Motor neuron (in vitro differentiated cells): ENCODE results near the gene PRR12. TPM values are rescaled to one million over a fixed set of nuclear protein-coding genes. Genes with fewer than 3 reads are reported as not detected.

ENCODE experiments used
- ATAC-seq, 8 experiments: fragments of 200-7000 bp; cut with Tn5 transposase; replicated peaks in 6 of 8; 2 replicates each; pipeline ENCODE4 v1.8.0; 2021; ENCODE audit warnings: mild to moderate bottlenecking in 8 of 8, moderate library complexity in 8 of 8
- H3K27ac ChIP-seq, 2 donors: fragments of 250-450 bp; sonication (Bioruptor Pico); 2 replicates each; pipeline ENCODE4 v1.9.0; 2021; ENCODE audit warnings: antibody characterized with exemption in 2 of 2, mild to moderate bottlenecking in 2 of 2, moderate library complexity in 1 of 2
- H3K4me1 ChIP-seq, 2 donors: fragments of 250-450 bp; sonication (Bioruptor Pico); replicated peaks in 1 of 2; 2 replicates each; pipeline ENCODE4 v1.6.1; 2021; ENCODE audit warnings: antibody characterized with exemption in 2 of 2, mild to moderate bottlenecking in 2 of 2, moderate library complexity in 1 of 2
- H3K4me3 ChIP-seq, 5 donors: fragments of 250-450 bp; sonication (Bioruptor Pico); 2 replicates each; pipeline ENCODE4 v1.9.0; 2021; ENCODE audit warnings: antibody characterized with exemption in 5 of 5, mild to moderate bottlenecking in 5 of 5, moderate library complexity in 4 of 5
- WGBS, 10 experiments: fragments of 450-650 bp; shearing (Covaris generic); methylation state at CpG; one replicate each; pipeline ENCODE4 v1.0.0; 2022; 5-methylcytosine and 5-hydroxymethylcytosine counted together
- in situ Hi-C, 9 experiments: fragments of 400-800 bp; cut with MboI; loops; one replicate each; pipeline ENCODE4 v1.15.0; 2021; ENCODE audit warnings: low sequenced_read_pairs in 9 of 9, low pct_unique_long_range_greater_than_20kb in 2 of 9; ENCODE audit not compliant: unreplicated experiment in 9 of 9
- total RNA-seq, 8 experiments: library from RNA; unstranded; fragments of 300-600 nt; gene quantifications; 2 replicates each; pipeline versions ENCODE4 v1.2.3 to v1.2.4, GENCODE V29; 2022

The PRR12 gene
- total RNA-seq, 8 experiments from 2014 or later, result 3.3 to 18.8 (median 7.5) TPM

DNA sequence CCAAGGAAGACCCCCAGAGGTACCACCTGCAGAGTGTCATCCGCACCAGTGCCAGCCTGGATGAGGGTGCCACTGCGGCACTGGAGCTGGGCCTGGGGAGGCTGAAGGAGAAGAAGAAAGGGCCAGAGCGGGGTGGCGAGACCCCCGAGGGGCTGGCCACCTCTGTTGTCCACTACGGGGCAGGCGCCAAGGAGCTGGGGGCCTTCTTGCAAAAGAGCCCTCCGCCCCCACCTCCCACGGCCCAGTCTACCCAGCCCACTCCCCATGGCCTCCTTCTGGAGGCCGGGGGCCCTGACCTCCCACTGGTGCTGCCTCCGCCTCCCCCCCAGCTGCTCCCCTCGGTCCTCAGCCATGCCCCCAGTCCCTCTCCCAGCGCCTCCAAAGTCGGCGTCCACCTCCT lies 5.4 kb downstream of the PRR12 start:
- 100% methylated on average over 1 of the region's 15 CpGs; no CpG with 5 or more reads in 9 of the 10 experiments for WGBS, 10 experiments
- H3K27ac ChIP-seq, result no peak overlapping the region
- no peak overlapping the region for H3K4me3 ChIP-seq
- peaks cover 5 to 6% of the 10 kb centered on the region in 2 donors for H3K4me1 ChIP-seq
- no peak for ATAC-seq
- in situ Hi-C loops, result no loop called here

DNA sequence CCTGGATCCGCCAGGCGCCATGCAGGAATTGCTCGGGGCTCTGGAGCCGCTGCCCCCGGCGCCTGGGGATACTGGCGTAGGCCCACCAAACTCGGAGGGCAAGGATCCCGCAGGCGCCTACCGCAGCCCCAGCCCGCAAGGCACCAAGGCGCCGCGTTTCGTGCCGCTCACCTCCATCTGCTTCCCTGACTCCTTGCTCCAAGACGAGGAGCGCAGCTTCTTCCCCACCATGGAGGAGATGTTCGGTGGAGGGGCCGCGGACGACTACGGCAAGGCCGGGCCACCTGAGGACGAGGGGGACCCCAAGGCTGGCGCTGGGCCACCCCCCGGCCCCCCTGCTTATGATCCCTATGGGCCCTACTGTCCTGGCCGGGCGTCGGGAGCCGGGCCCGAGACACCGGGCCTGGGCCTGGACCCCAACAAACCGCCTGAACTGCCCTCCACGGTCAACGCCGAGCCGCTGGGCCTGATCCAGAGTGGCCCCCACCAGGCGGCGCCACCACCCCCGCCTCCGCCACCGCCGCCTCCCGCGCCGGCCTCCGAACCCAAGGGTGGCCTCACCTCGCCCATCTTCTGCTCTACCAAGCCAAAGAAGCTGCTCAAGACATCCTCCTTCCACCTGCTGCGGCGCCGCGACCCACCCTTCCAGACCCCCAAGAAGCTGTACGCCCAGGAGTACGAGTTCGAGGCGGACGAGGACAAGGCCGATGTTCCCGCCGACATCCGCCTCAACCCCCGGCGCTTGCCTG lies 6.1 kb downstream of the PRR12 start:
- no peak for ATAC-seq
- Histone ChIP-seq H3K4me3 (no peak overlapping the region), H3K4me1 (peaks cover 5 to 6% of the 10 kb centered on the region in 2 donors), H3K27ac (no peak overlapping the region)
- 100% methylated on average over 3 to 6 of the region's 65 CpGs; no CpG with 5 or more reads in 8 of the 10 experiments for WGBS, 10 experiments
- in situ Hi-C loops, result no loop called here

DNA sequence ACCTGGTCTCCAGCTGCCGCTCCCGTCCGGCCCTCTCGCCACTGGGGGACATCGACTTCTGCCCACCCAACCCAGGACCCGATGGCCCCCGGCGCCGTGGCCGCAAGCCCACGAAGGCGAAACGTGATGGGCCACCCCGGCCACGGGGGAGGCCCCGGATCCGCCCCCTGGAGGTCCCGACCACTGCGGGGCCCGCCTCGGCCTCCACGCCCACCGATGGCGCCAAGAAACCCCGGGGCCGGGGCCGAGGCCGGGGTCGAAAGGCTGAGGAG lies 6.7 kb downstream of the PRR12 start:
- WGBS, 10 experiments, result 100% methylated on average over 1 to 2 of the region's 29 CpGs; no CpG with 5 or more reads in 8 of the 10 experiments
- H3K4me1 ChIP-seq, result peaks cover 5 to 6% of the 10 kb centered on the region in 2 donors
- H3K4me3 ChIP-seq, result no peak overlapping the region
- in situ Hi-C loops, result no loop called here
- no peak overlapping the region for H3K27ac ChIP-seq
- ATAC-seq, result no peak

DNA sequence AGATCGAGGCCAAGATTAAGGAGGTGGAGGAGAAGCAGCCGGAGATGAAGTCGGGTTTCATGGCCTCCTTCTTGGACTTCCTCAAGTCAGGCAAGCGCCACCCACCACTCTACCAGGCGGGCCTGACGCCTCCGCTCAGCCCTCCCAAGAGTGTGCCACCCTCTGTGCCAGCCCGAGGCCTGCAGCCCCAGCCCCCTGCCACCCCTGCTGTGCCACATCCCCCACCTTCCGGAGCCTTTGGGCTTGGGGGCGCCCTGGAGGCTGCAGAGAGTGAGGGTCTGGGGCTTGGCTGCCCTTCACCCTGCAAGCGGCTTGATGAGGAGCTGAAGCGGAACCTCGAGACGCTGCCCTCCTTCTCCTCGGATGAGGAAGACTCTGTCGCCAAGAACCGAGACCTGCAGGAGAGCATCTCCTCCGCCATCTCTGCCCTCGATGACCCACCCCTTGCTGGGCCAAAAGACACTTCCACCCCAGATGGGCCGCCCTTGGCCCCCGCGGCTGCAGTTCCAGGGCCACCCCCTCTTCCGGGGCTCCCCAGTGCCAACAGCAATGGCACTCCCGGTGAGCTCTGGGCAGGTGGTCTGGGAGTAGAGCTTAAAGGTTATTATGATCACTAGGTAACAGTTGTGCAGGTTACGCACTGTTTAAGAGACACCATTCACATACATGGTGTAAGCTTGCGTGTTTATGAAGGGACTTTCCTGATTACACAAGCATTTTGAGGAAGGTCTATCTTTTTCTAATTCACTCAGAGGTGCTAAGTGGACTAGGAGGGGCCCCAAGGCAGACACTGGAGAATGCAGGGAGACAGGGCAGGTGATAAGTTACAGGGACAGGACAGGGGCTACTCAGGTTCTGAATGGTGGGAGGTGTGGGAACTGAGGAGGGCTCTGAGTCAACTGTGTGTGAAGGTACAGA lies 8.7 kb downstream of the PRR12 start:
- 83 to 100% (median 95%) methylated on average over 1 to 4 of the region's 26 CpGs; no CpG with 5 or more reads in 7 of the 10 experiments for WGBS, 10 experiments
- ATAC-seq, result no peak

DNA sequence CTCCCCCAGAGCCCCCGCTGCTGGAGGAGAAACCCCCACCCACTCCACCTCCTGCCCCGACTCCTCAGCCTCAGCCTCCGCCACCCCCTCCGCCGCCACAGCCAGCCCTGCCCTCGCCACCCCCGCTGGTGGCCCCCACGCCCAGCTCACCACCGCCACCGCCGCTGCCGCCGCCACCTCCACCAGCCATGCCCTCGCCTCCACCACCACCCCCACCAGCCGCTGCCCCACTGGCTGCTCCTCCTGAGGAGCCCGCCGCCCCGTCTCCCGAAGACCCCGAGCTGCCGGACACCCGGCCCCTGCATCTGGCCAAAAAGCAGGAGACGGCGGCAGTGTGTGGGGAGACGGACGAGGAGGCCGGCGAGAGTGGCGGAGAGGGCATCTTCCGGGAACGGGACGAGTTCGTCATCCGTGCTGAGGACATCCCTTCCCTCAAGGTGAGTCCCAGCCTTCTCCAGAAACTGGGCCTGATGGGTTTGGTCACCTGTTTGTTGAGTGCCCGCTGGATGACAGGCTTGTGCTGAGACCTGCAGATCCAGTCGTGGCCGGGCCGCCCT lies 10.6 kb downstream of the PRR12 start:
- H3K4me1 ChIP-seq, result no peaks in the 10 kb centered on the region
- ATAC-seq, result peak in 1 of 8 experiments; percentile 19
- in situ Hi-C loops, result no loop called here
- 90% methylated on average over 14 of the region's 38 CpGs; no CpG with 5 or more reads in 9 of the 10 experiments for WGBS, 10 experiments
- H3K27ac ChIP-seq, result no peak overlapping the region
- no peak overlapping the region for H3K4me3 ChIP-seq

More for the DNA sequence above, 8.7 kb downstream of the PRR12 start:
- H3K27ac ChIP-seq, result no peak overlapping the region
- H3K4me1 ChIP-seq, result no peaks in the 10 kb centered on the region
- no peak overlapping the region for H3K4me3 ChIP-seq
- in situ Hi-C loops, result no loop called here

DNA sequence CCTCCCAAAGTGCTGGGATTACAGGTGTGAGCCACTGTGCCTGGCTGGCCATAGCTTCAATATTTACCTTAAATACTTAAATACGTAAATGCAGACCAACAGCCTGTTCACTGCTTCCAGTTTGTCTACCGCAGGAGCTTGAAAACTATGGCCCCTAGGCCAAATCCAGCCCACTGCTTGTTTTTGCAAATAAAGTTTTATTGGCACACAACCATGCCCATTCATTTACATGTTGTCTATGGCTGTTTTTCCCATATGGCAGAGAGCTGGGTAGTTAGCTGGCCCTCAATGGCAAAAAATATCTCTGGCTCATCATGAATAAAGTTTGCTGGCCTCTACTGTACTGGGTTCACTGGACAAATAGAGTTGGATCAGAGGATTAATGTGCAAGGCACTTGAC lies 11.8 kb downstream of the PRR12 start:
- in situ Hi-C loops, result no loop called here
- Histone ChIP-seq H3K27ac (no peak overlapping the region), H3K4me3 (no peak overlapping the region), H3K4me1 (no peaks in the 10 kb centered on the region)
- WGBS, 10 experiments, result 95 to 100% (median 100%) methylated on average over 1 to 2 of the region's 2 CpGs; no CpG with 5 or more reads in 5 of the 10 experiments
- ATAC-seq, result no peak

DNA sequence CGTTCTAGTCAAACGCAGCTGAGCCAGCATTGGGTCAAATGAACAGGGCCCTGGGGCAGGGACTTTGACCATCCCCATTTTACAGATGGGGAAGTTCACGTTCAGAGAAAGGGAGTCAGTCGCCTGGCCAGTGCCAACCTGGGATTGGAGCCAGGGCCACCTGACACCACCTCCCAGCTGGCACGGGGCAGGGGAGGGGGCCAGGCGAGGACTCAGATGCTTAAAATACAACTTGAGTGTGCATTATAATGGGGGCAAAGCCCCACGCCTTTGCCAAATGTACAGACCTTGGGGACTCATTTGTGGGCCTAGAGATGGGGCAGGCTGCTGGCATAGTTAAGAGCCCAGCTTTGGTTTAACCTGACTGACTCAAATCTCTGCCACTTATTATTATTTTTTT lies 14.6 kb downstream of the PRR12 start:
- no peaks in the 10 kb centered on the region for H3K4me1 ChIP-seq
- ATAC-seq, result no peak
- no peak overlapping the region for H3K4me3 ChIP-seq
- no peak overlapping the region for H3K27ac ChIP-seq
- in situ Hi-C loops, result no loop called here
- WGBS, 10 experiments, result 50 to 100% (median 97%) methylated on average over 1 to 3 of the region's 7 CpGs; no CpG with 5 or more reads in 6 of the 10 experiments

DNA sequence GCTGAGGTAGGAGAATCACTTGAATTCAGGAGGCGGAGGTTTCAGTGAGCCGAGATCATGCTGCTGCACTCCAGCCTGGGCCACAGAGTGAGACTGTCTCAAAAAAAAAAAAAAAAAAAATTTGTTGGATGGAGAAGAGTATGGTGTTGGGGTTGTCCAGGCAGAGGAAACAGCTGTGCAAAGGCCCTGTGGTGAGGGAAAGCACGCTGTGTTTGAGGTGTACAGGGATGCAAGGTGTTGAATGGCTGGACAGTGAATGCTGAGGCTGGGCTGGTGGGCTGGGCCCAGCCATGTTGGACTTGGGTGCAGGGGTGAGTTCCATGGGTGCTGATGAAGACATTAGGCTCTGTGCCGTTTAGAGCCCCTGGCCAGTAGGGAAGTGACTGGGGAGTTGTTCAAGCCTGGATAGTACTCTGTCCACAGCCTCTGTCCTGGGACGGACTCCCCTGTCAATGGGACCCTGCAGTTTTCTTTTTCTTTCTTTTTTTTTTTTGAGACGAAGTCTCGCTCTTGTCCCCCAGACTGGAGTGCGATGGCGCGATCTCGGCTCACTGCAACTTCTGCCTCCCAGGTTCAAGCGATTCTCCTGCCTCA lies 18.6 kb downstream of the PRR12 start:
- in situ Hi-C loops, result no loop called here
- no peak for ATAC-seq
- Histone ChIP-seq H3K4me1 (no peaks in the 10 kb centered on the region), H3K27ac (no peak overlapping the region), H3K4me3 (no peak overlapping the region)
- WGBS, 10 experiments, result 90 to 100% (median 100%) methylated on average over 2 to 6 of the region's 12 CpGs; no CpG with 5 or more reads in 3 of the 10 experiments

DNA sequence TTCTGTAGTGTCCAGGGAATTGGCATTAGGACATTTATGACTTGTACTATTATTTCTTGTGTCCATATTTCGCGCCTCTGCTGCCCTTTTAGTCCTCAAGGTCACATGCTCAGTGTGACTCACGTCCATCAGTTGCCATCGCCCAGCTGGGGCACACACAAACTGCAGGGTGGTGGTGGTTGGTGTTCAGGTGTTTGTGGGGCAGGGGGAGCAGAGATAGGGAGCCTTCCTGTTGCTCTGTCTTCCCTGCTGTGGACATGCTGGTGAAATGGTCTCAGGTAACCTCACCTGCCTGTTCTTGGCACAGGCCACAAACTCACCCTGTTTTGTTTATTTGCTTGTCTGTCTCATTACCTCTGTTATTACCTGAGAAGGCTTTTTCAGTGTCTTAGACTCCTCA lies 22.4 kb downstream of the PRR12 start:
- in situ Hi-C loops, result no loop called here
- H3K4me3 ChIP-seq, result no peak overlapping the region
- ATAC-seq, result peak in 1 of 8 experiments; percentile 18
- WGBS, 10 experiments, result 85 to 100% (median 95%) methylated on average over 1 to 4 of the region's 4 CpGs; no CpG with 5 or more reads in 6 of the 10 experiments
- no peaks in the 10 kb centered on the region for H3K4me1 ChIP-seq
- no peak overlapping the region for H3K27ac ChIP-seq

DNA sequence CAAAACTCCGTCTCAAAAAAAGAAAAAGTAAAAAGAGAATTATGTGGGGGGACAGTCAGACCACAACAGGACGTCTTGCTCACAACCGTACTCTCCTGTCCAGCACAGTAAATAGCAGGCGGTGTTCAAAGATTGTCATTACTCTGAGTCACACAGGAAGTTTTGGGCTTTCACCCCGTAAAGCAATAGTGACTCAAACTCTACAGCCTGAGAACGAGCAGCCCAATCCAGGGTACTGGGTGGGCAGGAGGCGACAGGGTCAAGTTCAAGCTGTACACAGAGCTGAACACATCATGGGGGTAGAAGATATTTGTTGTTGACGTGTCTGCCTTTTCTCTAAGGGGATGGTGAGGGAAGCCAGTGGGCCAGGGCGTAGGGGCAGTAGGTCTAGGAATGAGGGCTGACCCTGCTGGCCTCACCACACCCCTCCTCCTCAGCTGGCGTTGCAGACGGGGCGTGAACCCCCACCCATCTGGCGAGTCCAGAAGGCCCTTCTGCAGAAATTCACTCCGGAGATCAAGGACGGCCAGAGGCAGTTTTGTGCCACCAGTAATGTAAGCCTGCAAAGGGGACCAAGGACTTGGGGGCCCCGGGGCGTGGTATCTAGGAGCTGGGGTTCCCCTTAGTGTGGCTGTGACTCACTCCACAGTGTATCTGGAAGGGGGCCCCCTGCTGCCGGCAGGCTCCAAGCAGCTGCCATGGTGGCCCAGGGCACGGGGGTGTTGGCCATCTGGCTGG lies 23.3 kb downstream of the PRR12 start:
- H3K27ac ChIP-seq, result no peak overlapping the region
- H3K4me3 ChIP-seq, result no peak overlapping the region
- H3K4me1 ChIP-seq, result no peaks in the 10 kb centered on the region
- 0 to 100% (median 88%) methylated on average over 1 to 10 of the region's 19 CpGs for WGBS, 10 experiments
- in situ Hi-C loops, result no loop called here
- peak in 3 of 8 experiments; percentile 14 to 82 (median 82) for ATAC-seq

DNA sequence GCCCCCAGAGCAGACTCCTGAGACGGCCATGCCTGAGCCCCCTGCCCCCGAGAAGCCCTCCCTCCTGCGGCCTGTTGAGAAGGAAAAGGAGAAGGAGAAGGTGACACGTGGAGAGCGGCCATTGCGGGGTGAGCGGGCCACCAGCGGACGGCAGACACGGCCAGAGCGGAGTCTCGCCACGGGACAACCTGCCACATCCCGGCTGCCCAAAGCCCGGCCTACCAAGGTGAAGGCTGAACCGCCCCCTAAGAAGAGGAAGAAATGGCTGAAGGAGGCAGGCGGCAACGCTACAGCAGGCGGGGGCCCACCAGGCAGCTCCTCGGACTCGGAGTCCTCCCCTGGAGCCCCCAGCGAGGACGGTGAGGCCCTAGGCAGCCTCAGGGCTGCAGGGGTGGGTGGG lies 24.9 kb downstream of the PRR12 start:
- Histone ChIP-seq H3K4me3 (no peak overlapping the region), H3K4me1 (no peaks in the 10 kb centered on the region), H3K27ac (no peak overlapping the region)
- WGBS, 10 experiments, result no CpG with 5 or more reads among the region's 23 CpGs
- ATAC-seq, result no peak
- in situ Hi-C loops, result no loop called here

DNA sequence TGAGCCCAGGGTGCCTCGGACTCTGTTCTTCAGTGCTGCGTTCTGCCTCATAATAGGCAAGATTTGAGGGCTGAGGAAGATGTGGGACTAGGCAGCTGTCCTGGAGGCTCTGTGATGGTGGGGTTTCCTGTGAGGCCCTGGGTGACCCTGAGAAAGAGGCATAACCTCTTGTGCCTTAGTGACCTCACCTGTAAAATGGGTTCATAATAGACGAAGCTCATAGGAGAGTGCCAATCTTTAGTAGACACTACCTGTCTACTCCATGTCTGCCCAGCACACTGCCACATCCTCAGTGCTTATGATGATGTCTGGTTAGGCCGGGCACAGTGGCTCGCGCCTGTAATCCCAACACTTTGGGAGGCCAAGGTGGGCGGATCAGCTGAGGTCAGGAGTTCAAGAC lies 25.6 kb downstream of the PRR12 start:
- Histone ChIP-seq H3K27ac (no peak overlapping the region), H3K4me1 (no peaks in the 10 kb centered on the region), H3K4me3 (no peak overlapping the region)
- no peak for ATAC-seq
- in situ Hi-C loops, result no loop called here
- 93 to 100% (median 94%) methylated on average over 1 to 4 of the region's 7 CpGs; no CpG with 5 or more reads in 7 of the 10 experiments for WGBS, 10 experiments
